Measurements from ENCODE around the gene TBL1XR1.
A peak's percentile ranks its signal among the peaks of the same experiment; 100 is the strongest.
"Not testable (repeated sequence)": the region's sequence is repeated elsewhere in the genome, so short reads cannot be mapped to it uniquely, and the experiment has no call there.

TBL1XR1 gene

DNA sequence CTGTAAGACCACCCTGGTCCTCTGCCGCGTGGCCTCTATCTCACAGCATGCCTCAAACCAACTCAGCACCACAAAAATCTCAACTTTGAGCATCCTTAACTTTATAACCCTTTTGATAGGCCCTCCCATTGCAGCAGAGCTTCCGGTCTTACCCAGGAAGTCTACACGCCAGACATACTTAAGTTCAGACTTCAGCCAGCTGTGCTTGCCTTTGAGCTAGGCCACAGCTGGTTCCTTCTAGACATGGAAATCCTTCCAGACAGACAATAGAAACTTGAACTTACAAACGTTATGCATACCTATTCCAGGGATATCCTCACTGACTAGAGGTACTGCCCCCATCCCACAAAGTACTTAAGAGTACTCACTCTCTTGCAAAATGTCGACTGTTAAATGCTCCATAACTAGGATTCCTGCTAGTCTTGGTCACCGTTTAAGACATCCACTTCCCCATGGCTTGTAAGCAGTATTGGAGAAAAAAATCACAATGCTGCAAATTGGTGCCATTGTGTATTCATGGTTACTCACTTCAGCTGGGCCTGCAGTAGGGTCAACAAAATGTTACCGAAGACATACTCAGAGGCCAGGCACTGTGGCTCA lies 183.5 kb downstream of the TBL1XR1 start:
- H3K27ac ChIP-seq (ENCODE audit: low read depth, low read length): no peak overlapping the region

DNA sequence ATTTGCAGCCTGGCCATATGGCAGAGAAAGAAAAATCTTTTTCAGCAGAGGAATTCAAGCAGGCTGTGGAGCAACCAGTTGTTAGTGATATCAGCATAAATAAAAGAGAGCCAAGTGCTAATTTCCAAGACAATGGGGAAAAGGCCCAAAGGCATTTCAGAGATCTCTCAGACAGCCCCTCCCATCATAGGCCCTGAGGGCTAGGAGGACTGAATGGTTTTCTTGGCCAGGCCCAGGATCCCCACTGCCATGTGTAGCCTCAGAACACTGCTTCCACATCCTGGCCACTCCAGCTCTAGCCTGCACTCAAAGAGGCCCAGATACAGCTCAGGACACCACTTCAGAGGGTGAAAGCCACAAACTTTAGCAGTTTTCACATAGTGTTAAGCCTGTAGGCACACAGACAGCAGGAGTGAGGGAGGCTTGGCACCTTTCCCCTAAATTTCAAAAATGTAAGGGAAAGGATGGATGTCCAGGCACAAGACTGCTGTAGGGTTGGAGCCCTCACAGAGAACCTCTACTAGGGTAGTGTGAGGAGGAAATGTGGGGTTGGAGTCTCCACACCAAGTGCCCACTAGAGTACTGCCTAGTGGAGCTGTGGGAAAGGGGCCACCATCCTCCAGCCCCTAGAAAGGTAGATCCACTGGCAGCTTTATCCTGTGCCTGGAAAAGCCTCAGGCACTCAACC lies 191.4 kb downstream of the TBL1XR1 start:
- H3K4me3 ChIP-seq (ENCODE audit: low read depth in 1 of 5, low read length in 5 of 5): peak overlapping the region in 1 of 5 donors; percentile 22
- H3K27ac ChIP-seq (ENCODE audit: low read depth, low read length): no peak overlapping the region
- H3K4me1 ChIP-seq (ENCODE audit: control insufficient read depth in 5 of 5, insufficient read depth in 5 of 5, low read length in 5 of 5): no peaks in the 10 kb centered on the region
- peaks cover 2 to 10% (median 8%) of the 10 kb centered on the region in 5 donors for H3K9me3 ChIP-seq (ENCODE audit: control insufficient read depth in 5 of 5, low read length in 5 of 5)
- no peak overlapping the region for H3K9ac ChIP-seq (ENCODE audit: low read length in 5 of 5)
- H3K36me3 ChIP-seq (ENCODE audit: control insufficient read depth in 5 of 5, insufficient read depth in 5 of 5, low read length in 5 of 5): no peaks in the 10 kb centered on the region
- no peaks in the 10 kb centered on the region for H3K27me3 ChIP-seq (ENCODE audit: control insufficient read depth in 5 of 5, insufficient read depth in 4 of 5, low read length in 5 of 5)

More for the DNA sequence above, 183.5 kb downstream of the TBL1XR1 start:
- Histone ChIP-seq H3K4me1 (ENCODE audit: control insufficient read depth in 5 of 5, insufficient read depth in 5 of 5, low read length in 5 of 5) (no peaks in the 10 kb centered on the region), H3K9ac (ENCODE audit: low read length in 5 of 5) (no peak overlapping the region), H3K9me3 (ENCODE audit: control insufficient read depth in 5 of 5, low read length in 5 of 5) (no peaks in the 10 kb centered on the region), H3K36me3 (ENCODE audit: control insufficient read depth in 5 of 5, insufficient read depth in 5 of 5, low read length in 5 of 5) (peaks cover 0 to 7% (median 3%) of the 10 kb centered on the region in 5 donors), H3K27me3 (ENCODE audit: control insufficient read depth in 5 of 5, insufficient read depth in 4 of 5, low read length in 5 of 5) (no peaks in the 10 kb centered on the region), H3K4me3 (ENCODE audit: low read depth in 1 of 5, low read length in 5 of 5) (no peak overlapping the region)

DNA sequence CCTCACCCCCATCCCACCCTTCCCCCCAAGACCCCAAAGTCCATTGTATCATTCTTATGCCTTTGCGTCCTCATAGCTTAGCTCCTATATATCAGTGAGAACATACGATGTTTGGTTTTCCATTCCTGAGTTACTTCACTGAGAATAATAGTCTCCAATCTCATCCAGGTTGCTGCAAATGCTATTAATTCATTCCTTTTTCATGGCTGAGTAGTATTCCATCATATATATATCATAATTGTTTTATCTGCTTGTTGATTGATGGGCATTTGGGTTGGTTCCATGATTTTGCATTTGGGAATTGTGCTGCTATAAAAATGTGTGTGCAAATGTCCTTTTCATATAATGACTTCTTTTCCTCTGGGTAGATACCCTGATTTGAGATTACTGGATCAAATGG lies 197.1 kb downstream of the TBL1XR1 start:
- not testable (repeated sequence) for H3K4me3 ChIP-seq (ENCODE audit: low read depth in 1 of 5, low read length in 5 of 5); H3K27me3 ChIP-seq (ENCODE audit: control insufficient read depth in 5 of 5, insufficient read depth in 4 of 5, low read length in 5 of 5); H3K36me3 ChIP-seq (ENCODE audit: control insufficient read depth in 5 of 5, insufficient read depth in 5 of 5, low read length in 5 of 5); H3K9ac ChIP-seq (ENCODE audit: low read length in 5 of 5); H3K27ac ChIP-seq (ENCODE audit: low read depth, low read length); H3K9me3 ChIP-seq (ENCODE audit: control insufficient read depth in 5 of 5, low read length in 5 of 5); H3K4me1 ChIP-seq (ENCODE audit: control insufficient read depth in 5 of 5, insufficient read depth in 5 of 5, low read length in 5 of 5)

- Histone ChIP-seq H3K9me3 (ENCODE audit: control insufficient read depth in 5 of 5, low read length in 5 of 5) (peaks cover 0 to 5% (median 0%) of the 10 kb centered on the region in 5 donors), H3K9ac (ENCODE audit: low read length in 5 of 5) (no peak overlapping the region), H3K36me3 (ENCODE audit: control insufficient read depth in 5 of 5, insufficient read depth in 5 of 5, low read length in 5 of 5) (no peaks in the 10 kb centered on the region), H3K4me3 (ENCODE audit: low read depth in 1 of 5, low read length in 5 of 5) (no peak overlapping the region), H3K4me1 (ENCODE audit: control insufficient read depth in 5 of 5, insufficient read depth in 5 of 5, low read length in 5 of 5) (no peaks in the 10 kb centered on the region), H3K27me3 (ENCODE audit: control insufficient read depth in 5 of 5, insufficient read depth in 4 of 5, low read length in 5 of 5) (no peaks in the 10 kb centered on the region), H3K27ac (ENCODE audit: low read depth, low read length) (no peak overlapping the region)
Measured at GRCh38 chr3:176995946-176996345, 201.3 kb downstream of the TBL1XR1 start.

DNA sequence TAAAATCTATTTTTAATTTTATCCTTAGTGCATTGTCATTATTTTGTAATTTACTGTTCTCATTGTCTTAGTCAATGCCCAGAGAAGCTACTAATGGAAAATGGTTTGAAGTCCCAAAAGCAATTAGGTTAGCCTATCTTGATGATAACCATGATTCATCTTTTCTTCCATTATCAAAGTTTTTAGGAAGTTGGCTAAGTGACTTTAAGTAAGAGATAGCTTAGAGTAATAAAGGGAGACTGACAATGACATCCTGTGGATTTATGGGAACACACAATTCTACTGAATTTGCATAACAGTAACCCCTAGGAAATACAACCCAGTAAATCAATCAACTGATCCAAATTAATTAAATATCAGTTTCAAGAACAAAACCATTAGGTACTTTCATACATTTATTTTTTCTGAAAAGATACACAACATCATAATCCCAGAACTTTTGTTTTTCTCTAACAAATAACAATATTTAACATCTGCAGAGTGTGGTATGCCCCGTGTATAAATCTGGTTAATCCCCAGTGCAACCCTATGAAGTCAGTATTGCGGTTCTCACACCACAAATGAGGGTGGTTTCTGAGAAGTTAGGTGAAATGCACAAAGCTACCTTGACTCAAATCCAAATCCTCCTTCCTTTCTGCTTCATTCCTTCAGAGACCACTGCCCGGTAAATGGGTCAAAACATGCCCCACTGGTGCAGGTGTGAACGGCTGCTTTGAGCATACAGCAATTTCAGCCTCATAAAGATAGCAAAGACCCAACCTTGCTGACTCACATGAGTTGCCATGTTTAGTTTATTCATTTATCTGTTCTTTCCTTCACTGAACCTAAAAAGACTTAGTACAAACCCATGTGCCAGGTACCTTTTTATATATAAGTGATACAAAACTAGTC lies 202.1 kb downstream of the TBL1XR1 start:
- Histone ChIP-seq H3K4me3 (ENCODE audit: low read depth in 1 of 5, low read length in 5 of 5) (no peak overlapping the region), H3K27me3 (ENCODE audit: control insufficient read depth in 5 of 5, insufficient read depth in 4 of 5, low read length in 5 of 5) (no peaks in the 10 kb centered on the region), H3K9me3 (ENCODE audit: control insufficient read depth in 5 of 5, low read length in 5 of 5) (peaks cover 0 to 5% (median 0%) of the 10 kb centered on the region in 5 donors), H3K27ac (ENCODE audit: low read depth, low read length) (no peak overlapping the region), H3K9ac (ENCODE audit: low read length in 5 of 5) (no peak overlapping the region), H3K36me3 (ENCODE audit: control insufficient read depth in 5 of 5, insufficient read depth in 5 of 5, low read length in 5 of 5) (no peaks in the 10 kb centered on the region), H3K4me1 (ENCODE audit: control insufficient read depth in 5 of 5, insufficient read depth in 5 of 5, low read length in 5 of 5) (no peaks in the 10 kb centered on the region)

DNA sequence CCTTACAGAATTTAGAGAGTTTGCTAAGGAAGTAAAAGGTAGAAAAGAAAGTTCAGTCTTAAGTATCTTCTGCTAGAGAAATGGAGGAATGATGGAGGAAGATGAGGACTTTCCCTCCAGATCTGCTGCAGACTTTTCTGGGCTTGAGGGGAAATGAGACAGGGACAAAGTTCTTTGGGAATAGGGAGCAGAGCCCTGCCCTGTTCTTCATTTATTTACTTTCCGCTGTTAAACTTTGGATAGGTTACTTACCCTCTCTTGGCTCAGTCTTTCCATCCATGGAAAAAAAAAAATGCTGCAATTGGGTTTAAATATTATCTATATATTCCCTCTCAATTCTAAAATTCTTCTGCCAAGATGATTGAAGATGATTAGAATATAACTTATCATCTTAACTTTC lies 202.9 kb downstream of the TBL1XR1 start:
- Histone ChIP-seq H3K9ac (ENCODE audit: low read length in 5 of 5) (no peak overlapping the region), H3K36me3 (ENCODE audit: control insufficient read depth in 5 of 5, insufficient read depth in 5 of 5, low read length in 5 of 5) (no peaks in the 10 kb centered on the region), H3K9me3 (ENCODE audit: control insufficient read depth in 5 of 5, low read length in 5 of 5) (peaks cover 0 to 5% (median 0%) of the 10 kb centered on the region in 5 donors), H3K27ac (ENCODE audit: low read depth, low read length) (no peak overlapping the region), H3K4me1 (ENCODE audit: control insufficient read depth in 5 of 5, insufficient read depth in 5 of 5, low read length in 5 of 5) (no peaks in the 10 kb centered on the region), H3K27me3 (ENCODE audit: control insufficient read depth in 5 of 5, insufficient read depth in 4 of 5, low read length in 5 of 5) (no peaks in the 10 kb centered on the region), H3K4me3 (ENCODE audit: low read depth in 1 of 5, low read length in 5 of 5) (no peak overlapping the region)

DNA sequence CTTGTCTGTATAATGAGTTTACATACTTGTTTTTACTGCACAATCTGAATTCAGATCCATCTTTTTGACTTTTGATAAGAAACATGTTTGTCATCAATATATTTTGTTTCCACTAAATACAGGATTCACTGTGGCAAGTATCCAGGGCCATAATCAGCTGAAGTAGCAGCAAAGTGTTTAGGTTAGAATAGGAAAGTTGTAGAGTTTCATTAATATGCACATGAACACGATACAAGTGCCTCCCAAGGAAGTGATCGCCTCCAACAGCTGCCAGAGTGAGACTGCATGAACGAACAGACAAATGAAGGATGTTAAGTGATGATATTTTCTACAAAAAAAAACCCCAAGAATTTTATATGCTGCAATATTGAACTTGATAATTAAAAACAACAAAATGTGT lies 204.3 kb downstream of the TBL1XR1 start:
- no peaks in the 10 kb centered on the region for H3K27me3 ChIP-seq (ENCODE audit: control insufficient read depth in 5 of 5, insufficient read depth in 4 of 5, low read length in 5 of 5)
- H3K4me3 ChIP-seq (ENCODE audit: low read depth in 1 of 5, low read length in 5 of 5): no peak overlapping the region
- no peak overlapping the region for H3K27ac ChIP-seq (ENCODE audit: low read depth, low read length)
- H3K4me1 ChIP-seq (ENCODE audit: control insufficient read depth in 5 of 5, insufficient read depth in 5 of 5, low read length in 5 of 5): peaks cover 0 to under 1% (median 0%) of the 10 kb centered on the region in 5 donors
- H3K9ac ChIP-seq (ENCODE audit: low read length in 5 of 5): no peak overlapping the region
- H3K9me3 ChIP-seq (ENCODE audit: control insufficient read depth in 5 of 5, low read length in 5 of 5): peaks cover 0 to 5% (median 0%) of the 10 kb centered on the region in 5 donors
- H3K36me3 ChIP-seq (ENCODE audit: control insufficient read depth in 5 of 5, insufficient read depth in 5 of 5, low read length in 5 of 5): no peaks in the 10 kb centered on the region

GRCh38 chr3:176992565-176992964 lies 204.7 kb downstream of the TBL1XR1 start:
- H3K4me1 ChIP-seq (ENCODE audit: control insufficient read depth in 5 of 5, insufficient read depth in 5 of 5, low read length in 5 of 5): peaks cover 0 to 5% (median 0%) of the 10 kb centered on the region in 5 donors
- peaks cover 0 to 5% (median 0%) of the 10 kb centered on the region in 5 donors for H3K9me3 ChIP-seq (ENCODE audit: control insufficient read depth in 5 of 5, low read length in 5 of 5)
- H3K27ac ChIP-seq (ENCODE audit: low read depth, low read length): no peak overlapping the region
- no peaks in the 10 kb centered on the region for H3K36me3 ChIP-seq (ENCODE audit: control insufficient read depth in 5 of 5, insufficient read depth in 5 of 5, low read length in 5 of 5)
- no peak overlapping the region for H3K9ac ChIP-seq (ENCODE audit: low read length in 5 of 5)
- H3K27me3 ChIP-seq (ENCODE audit: control insufficient read depth in 5 of 5, insufficient read depth in 4 of 5, low read length in 5 of 5): no peaks in the 10 kb centered on the region
- H3K4me3 ChIP-seq (ENCODE audit: low read depth in 1 of 5, low read length in 5 of 5): no peak overlapping the region

GRCh38 chr3:176988795-176989194 lies 208.5 kb downstream of the TBL1XR1 start:
- peaks cover 0 to 5% (median 0%) of the 10 kb centered on the region in 5 donors for H3K9me3 ChIP-seq (ENCODE audit: control insufficient read depth in 5 of 5, low read length in 5 of 5)
- peaks cover 0 to 5% (median 0%) of the 10 kb centered on the region in 5 donors for H3K4me1 ChIP-seq (ENCODE audit: control insufficient read depth in 5 of 5, insufficient read depth in 5 of 5, low read length in 5 of 5)
- no peaks in the 10 kb centered on the region for H3K36me3 ChIP-seq (ENCODE audit: control insufficient read depth in 5 of 5, insufficient read depth in 5 of 5, low read length in 5 of 5)
- H3K9ac ChIP-seq (ENCODE audit: low read length in 5 of 5): no peak overlapping the region
- no peak overlapping the region for H3K4me3 ChIP-seq (ENCODE audit: low read depth in 1 of 5, low read length in 5 of 5)
- H3K27ac ChIP-seq (ENCODE audit: low read depth, low read length): no peak overlapping the region
- H3K27me3 ChIP-seq (ENCODE audit: control insufficient read depth in 5 of 5, insufficient read depth in 4 of 5, low read length in 5 of 5): no peaks in the 10 kb centered on the region
